Stimulated activated CD4-positive, alpha-beta T cell treated with anti-CD3 and anti-CD28 coated beads, Interleukin-4, amount 100 ng/mL, for 48 hours (primary cell): ENCODE results near the gene NPDC1.

Source experiments
- DNase-seq, 2 donors: peaks; one replicate each; pipeline ENCODE4 v3.0.0-alpha.2; 2020; ENCODE audit warnings: low read depth in 2 of 2

Gene NPDC1

DNA sequence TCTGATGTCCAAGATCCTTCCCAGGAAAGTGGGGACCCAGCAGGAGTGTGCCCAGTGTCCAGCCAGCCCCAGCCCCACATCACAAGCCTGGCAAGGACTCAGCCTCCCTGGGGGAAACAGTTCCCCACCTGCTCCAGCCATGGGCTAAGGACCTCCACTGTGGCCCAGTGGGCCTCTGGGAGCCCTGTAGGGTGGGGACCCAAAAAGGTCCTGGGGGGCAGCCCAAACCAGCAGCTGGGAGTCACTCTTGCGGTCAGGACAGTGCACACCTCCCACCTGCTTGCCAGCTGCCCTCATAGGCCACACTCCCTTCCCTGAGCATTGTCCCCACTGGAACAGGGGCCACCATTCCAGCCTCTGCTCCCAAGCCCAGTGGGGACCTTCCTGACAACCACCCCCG lies 19.6 kb downstream of the NPDC1 start:
- DNase-seq, result no peak

DNA sequence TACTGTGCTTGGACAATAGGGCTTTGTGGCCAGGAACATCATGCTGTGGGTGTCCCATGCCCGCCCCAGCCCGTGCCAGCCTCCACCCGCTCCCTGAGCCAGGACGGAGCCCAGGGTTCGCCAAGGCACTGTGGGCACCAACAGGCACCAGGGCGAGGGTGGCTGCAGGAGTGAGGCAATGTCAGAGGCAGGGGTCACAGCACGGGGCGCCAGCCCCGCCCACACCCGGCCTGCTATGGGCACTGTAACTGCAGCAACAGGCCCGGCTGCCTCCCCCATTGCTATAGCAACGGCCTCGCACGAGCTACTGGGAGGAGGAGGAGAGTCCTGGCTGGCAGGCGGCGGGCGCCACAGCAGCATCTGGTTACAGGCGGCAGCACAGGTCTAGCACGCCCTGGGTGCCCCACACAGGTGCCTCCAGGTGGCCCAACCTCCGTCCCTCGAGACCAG lies 20.4 kb downstream of the NPDC1 start:
- no peak for DNase-seq

DNA sequence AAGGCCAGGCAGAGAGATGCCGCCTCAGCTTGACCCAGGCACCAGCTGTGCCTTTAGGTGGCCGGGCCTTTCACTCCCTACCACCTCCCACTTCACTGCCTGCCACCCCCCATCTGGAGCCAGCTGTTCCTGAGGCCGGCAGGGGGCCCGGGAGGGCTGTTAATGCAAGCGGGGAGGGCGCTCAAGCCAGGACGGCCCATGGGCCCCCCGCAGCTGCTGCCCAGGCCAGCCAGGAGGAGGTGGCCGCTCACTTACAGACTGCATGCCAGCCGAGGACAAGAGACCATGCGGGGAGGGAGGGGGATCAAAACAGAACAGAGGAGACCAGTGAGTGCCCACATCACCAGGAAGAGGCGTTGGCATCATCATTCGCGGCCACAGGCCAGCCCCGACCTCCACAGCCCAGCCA lies 22.4 kb downstream of the NPDC1 start:
- DNase-seq, result no peak

DNA sequence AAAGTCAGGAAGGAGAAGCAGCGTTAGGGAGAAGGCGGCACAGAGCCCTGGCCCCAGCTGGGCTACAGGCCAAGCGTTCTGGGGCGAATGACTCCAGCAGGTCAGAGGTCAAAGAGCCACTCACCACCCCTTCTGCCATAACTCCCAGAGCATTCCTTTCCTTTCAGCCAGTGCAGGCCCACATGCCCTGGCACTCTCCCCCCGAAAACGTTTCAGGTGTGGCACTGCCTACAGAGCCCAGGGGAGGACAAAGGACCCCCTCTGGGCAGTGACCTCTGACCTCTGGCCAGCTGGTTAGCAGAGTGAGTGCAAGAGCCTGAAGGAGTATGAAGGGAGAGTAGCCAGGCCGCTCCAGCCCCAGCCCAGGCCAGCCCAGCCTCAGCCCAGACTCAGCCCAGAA lies 22.8 kb downstream of the NPDC1 start:
- no peak for DNase-seq

DNA sequence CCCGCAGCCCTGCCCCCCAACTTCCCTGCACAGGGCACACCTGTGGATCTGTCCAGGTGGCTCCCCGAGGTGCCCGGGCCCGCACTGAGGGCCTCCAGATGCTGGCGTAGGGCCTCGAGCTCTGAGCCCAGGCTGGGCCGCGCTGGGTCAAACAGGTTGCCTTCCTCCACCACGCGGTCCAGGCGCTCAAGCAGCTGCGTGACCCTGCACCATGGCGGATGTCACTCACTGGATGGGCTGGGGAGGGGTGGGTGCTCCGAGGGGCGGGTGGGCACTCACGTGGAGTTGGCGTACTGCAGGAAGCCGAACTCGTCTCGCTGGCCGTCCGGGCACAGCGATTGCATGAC lies 23.3 kb downstream of the NPDC1 start:
- no peak for DNase-seq

DNA sequence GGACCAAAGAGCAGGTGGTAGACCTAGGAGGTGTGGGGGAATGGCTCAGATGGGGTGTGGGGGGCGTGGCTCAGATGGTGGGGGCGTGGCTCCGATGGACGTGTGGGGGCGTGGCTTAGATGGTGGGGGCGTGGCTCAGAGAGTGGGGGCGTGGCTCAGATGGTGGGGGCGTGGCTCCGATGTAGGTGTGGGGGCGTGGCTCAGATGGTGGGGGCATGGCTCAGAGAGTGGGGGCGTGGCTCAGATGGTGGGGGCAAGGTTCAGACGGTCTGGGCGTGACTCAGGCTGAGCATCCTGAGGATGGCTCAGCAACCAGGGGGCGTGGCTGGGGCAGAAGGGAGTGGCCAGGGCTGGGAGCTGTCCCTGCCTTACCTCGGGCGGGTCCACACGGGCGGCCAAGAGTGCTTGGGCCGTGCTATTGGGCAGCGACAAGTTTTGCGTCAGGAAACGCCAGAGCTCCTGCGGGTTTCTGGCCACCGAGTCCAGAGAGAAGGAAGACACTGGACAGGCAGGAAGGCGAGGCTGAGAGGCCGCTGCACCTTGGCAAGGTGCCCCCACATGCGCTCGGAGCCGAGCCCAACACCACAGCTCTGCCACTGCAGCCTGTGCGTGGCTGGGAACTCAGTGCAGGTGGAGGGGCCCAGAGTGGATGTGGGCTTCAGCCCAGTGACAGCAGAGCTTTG lies 23.9 kb downstream of the NPDC1 start:
- DNase-seq, result peak; percentile 79 to 81

DNA sequence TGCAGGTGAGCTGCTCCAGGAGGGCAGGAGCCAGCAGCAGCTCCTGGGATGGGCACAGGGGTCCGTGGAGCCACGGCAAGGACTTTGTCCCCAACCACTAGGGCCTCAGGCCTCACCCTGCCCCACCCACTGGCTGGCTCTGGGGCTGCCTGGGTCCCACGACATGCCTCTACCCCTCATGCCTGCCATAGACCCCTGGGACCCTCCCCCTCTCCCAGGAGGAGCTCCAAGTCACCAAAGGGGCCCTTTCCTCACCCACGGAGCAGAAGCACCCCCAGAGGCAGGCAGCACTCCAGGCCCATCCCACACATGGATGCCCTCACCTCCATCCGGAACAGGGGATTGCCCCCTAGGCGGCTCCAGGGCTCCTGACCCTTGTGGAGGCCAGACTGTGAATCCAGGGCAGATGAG lies 24.4 kb downstream of the NPDC1 start:
- DNase-seq, result no peak

DNA sequence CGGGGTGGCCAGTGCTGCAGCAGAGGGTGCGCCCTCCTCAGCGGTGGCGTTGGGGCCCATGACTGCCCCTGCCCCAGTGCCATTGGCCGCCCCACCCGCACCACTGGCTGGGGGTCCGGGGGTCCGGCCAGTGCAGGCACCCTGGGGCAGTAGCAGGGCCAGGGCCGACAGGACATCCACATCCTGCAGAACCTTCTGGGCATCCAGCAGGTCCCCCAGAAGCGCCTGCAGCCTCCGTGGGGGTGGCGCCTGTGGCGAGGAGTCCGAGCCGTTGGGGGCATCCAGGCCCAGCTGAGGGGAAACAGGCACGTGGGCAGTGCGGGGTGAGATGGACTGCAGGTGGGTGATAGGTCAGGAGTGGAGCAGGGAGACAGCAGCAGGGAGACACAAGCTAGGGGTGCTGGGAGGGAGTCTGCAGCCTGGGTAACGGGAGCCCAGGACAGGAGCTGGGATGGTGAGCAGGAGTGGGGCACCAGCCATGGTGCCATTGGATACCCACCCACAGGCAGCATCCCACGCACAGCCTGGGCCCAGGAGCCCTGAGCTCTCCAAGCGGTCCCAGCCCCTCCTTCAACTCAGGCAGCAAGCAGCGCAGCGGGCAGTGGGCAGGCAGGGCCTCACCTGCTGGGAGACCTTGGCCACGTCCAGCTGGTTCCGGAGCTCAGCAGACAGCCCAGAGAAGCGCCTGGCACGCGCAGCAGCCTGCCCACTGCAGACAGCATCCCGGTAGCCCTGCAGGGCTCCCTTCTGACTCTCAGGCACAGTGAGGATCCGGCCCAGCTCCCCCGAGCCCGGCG lies 25.0 kb downstream of the NPDC1 start:
- DNase-seq, result no peak

DNA sequence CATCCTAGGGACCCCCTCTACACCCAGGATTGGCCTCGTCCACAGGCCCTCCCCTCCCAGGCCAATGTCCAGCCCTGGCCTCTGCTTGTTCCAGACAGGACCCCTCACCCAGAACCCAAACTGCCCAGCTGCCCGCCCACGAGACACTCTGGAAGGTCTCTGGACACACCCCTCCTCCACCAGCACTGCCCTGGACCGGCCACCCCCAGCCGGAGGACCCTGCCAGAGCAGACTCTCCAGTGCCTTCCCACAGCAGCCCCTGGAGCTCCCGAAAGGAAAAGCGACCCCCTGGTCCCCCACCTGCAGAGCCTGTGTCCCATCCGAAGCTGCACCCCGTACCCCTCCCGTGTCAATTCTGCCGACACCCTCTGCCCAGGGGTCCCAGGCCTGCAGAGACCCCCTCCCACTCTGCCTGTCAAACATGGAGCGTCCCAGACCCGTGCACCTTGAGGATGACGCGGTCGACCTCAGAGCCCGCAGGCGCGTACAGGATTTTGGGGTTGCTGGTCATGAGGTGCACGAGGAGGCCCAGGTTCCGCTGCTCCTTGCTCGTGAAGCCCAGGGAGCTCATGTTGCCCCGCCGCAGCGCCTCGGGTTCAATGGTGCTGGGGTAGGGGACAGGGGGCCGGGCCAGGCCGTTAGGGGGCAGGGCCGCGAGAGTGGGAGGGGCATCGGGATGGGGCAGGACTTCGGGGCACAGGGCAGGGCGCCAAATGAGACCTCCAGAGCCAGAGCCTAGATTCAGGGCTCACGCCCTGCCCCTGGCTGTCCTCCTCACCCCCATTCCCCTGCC lies 25.9 kb downstream of the NPDC1 start:
- no peak for DNase-seq

DNA sequence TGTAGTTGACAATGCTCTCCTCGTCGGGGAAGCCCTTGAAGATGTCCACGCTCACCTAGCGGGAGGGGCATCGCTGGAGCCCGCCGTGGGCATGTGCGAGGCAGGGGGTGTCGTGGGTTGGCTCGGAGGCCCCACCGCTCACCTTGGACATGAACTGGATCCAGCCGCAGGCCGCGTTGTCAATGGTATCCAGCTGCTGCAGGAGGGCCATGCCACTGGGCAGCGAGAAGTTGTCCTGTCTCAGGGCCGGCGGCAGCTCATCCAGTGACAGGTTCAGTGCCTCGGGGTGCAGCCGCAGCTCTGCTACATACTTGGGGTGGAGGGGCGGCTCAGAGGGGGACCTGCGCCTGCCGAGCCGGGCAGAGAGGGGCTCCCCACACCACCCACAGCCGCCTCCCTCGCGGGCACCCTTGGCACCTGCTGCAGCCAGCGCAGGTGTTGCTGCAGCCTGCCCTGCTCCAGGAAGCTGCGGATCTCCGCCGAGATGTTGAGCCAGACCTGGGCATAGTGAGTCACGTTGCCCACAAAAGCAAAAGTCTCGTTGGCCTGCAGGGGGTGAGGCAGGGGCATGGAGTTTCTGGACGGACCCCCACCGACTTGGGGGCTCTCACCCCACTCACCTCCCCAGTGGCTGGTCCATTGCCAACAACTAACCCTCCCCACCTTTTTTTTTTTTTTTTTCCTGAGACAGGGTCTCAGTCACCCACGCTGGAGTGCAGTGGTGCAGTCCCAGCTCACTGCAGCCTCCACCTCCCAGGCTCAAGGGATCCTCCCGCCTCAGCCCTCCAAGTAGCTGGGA lies 27.0 kb downstream of the NPDC1 start:
- DNase-seq, result no peak

DNA sequence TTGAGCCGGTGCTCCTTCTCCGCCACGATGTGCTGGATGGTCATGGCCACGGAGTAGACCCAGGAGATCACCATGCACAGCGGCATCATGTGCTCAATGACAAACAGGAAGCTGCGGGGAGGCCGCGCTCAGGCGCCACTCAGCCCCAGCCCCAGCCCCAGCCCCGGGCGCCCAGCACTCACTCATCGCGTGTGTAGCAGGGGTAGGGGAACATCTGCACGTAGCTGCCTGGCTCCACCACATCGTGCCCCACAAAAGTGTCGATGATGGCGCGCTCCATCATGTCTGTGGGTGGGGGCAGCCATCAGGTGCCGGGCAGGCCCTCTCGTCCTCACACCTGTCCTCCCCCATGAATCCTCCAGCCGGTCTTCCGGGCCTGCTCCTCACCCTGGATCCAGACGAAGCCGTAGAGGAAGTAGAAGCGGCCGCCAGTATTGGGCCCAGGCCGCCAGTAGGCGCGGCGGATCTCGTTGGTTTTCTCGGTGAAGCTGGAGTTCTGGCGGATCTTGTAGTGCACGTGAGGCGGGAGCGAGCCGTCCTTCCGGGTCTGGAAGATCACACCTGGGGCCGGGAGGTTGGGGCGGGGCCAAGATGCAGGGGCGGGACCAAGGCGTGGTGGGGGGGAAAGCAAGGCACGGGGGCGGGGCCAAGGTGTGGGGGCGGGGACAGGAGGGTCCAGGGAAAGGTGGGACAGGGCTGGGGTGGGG lies 28.0 kb downstream of the NPDC1 start:
- no peak for DNase-seq

DNA sequence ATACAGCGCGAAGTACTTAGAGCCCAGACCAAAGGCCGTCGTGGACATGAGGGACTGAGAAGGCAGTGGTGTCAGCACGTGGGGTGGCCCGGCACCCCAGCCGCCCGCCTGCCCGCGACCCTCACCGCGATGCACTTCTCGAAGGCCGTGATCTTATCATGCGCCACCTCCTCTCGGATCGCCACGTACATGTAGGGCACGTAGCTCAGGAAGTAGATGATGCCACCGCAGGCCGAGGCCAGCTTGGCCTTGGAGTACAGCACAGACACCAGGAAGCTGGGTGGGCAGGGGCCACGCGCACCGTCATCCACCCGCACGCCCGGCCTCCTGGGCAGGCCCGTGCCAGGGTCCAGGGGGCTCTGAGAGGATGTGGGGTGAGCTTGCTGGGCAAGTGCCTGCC lies 28.9 kb downstream of the NPDC1 start:
- DNase-seq, result no peak

DNA sequence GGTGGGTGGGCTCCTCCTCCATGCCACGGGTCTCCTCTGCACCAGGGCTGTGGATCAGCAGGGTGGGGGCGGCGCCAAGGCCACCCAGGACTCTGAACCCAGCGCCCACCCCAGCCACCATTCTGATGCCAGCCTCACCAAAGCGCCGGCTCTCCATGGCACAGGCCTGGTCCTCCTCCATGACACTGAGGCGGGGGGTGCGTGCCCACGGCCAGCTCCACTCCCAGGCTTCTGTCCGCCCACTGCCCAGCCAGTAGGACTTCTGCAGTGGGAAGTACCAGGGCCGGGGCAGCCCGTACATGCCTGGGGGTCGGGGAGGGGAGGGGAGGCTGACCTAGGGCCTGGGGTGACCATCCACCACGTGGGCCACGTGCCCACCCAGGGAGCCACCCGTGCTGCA lies 29.5 kb downstream of the NPDC1 start:
- no peak for DNase-seq

DNA sequence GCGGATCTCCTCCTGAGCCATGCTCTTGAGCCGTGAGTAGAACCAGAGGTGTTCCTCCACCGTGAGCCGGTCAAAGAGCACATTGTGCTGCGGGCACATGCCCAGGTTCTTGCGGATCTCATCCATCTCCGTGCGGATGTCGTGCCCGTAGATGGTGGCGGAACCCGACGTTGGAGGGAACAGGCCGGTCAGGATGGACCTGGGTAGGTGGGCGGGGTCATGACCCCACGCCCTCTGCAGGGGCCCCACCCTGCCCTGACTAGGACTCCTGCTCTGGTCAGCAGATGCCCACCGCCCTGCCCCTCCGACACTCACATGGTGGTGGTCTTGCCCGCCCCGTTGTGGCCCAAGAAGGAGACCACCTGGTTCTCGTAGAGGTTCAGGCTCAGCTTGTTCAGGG lies 30.0 kb downstream of the NPDC1 start:
- no peak for DNase-seq

DNA sequence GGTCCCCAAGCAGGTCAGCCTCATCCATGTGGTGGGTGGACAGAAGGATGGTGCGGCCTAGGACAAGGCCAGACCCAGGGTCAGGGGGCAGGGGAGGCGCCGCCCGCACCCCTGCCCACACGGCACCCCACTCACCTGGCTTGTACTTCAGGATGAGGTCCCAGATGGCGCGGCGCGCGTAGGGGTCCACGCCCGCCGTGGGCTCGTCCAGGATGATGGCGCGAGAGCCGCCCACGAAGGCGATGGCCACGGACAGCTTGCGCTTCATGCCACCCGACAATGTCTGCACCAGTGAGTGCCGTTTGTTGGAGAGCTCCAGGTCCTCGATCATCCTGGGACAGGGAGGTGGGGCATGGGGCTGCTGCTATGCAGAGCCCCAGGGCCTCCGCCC lies 30.4 kb downstream of the NPDC1 start:
- no peak for DNase-seq

DNA sequence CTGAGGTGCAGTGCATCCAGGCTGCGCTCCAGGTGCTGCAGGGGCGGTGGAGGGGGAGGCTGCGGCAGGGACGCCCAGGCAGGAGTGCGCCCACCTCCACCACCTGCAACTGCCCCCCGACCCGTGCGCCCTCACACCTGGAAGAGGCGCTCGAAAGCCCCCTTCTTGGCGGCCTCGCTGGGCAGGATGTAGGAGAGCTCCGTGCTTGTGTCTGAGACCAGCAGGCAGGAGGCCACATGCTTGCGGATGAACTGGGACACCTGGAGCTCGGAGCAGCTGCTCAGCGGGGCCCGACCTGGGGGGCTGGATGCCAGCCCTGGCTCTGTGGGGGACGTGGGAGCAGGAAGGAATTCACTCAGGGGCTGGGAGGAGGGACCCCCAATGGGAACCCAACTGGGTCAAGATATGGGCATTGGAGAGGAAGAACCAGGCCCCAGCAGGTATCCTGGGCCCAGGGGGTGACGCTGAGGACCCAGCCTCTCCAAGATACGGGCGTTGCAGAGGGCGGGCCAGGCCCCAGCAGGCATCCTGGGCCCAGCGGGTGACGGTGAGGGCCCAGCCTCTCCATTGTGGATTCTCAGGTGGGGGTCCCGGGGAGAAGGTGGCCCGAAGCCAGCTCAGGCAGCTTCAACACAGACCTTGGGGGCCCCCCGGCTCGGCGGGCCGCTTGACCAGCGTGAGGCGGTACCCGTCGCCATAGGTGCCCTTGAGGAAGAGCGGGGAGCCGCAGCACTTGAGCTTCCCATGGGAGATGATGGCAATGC lies 31.0 kb downstream of the NPDC1 start:
- no peak for DNase-seq

DNA sequence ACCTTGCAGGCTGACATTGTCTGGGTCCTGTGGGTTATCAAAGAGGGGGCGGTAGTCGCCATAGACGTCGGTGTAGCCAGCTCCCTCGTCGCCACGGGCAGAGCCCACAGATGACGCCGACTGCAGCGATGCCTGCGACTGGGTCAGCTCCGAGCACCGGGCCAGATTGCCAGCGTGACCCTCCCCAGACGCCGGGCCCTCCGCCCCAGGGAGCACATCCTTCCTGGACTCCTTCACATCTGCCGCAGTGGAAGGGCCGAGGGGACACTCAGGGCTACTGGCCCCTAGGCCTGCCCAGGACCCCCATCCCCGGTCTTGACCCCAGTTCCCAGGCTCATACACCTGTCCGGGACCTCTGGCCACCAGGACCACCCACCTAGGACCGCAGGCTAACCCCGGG lies 31.8 kb downstream of the NPDC1 start:
- DNase-seq, result no peak

DNA sequence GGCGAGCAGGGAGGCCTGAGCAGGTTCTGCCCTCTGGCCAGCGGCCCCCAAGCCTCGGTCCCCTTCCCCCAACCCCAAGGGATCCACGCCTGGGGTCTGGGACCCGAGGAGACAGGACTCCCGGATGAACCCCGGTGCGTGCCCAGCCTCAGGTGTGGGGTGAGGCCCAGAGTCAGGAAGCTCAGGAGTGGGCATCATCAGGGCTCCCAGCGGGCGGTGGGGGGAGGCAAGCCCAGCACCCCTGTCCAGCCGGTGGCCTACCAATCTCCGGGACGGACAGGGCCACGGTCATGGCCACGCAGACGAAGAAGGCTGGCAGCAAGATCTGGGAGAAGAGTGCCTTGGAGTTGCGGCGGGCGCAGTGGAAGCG lies 32.4 kb downstream of the NPDC1 start:
- no peak for DNase-seq

DNA sequence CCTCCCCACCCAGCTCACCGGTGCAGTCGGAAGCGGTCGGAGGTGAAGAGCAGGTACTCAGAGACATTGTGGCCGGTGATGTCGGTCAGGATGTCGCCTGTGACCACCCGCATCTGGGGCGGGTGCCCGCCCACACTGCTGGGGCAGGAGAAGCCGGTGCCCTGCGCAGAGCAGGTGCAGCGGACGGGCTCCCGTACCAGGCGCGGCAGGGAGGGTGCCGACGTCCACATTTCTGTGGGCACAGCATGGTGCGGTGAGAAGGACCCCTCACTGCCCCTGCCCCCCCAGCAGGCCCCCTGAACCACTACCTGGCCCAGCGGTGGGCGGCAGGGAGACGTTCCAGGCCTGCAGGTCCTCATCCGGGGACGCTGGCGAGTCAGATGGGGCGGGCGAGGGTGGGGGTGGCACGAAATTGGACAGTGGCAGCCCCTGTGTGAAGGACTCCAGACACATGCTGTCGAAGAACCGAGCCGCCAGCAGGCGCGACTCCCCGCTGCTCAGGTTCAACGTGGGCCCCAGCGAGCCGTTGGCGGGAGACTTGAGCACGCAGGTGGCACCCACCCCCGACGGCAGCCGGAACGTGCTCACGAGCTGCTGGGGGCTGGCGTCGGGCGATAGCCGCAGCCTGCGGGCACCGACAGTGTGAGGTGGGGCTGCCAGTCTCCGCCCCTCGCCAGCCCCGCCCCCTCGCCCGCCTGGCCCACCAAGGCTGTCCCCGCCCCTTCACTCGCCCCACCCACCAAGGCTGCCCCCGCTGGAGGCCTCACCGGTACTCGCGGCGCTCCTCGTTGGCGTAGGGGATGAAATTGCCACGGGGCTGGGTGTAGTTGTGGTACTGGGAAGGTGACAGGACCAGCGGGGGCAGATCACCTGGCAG lies 33.0 kb downstream of the NPDC1 start:
- DNase-seq, result no peak
